Right renal pelvis (tissue), 4 donors: ENCODE measurements around the gene PPM1E. TPM values are rescaled to one million over a fixed set of nuclear protein-coding genes. Genes with fewer than 3 reads are reported as not detected.

Experiments
- DNase-seq, 4 donors: peaks; one replicate each; pipeline ENCODE4 v3.0.0-alpha.2; 2013; ENCODE audit warnings: low read depth in 4 of 4, low spot score in 3 of 4, missing footprints in 1 of 4
- polyA plus RNA-seq, 4 donors: library from polyadenylated mRNA; unstranded; fragments of 120-200 nt; gene quantifications; one replicate each; pipeline ENCODE4 v1.2.1, GENCODE V29; 2013; ENCODE audit not compliant: insufficient read length in 4 of 4

Gene PPM1E
- polyA plus RNA-seq, 4 donors = 3.4 to 3.9 (median 3.6) TPM

GRCh38 chr17:58991718-58992331 lies 236.2 kb downstream of the PPM1E start:
- DNase-seq = no peak

- DNase-seq = no peak
These were observed 237.7 kb downstream of the PPM1E start for GRCh38 chr17:58993311-58993710.

- no peak for DNase-seq
These were observed 239.7 kb downstream of the PPM1E start for GRCh38 chr17:58995247-58995940.

GRCh38 chr17:58996968-58997367 lies 241.3 kb downstream of the PPM1E start:
- DNase-seq = no peak

GRCh38 chr17:58997756-58998553 lies 242.3 kb downstream of the PPM1E start:
- no peak for DNase-seq

GRCh38 chr17:58998871-58999270 lies 243.2 kb downstream of the PPM1E start:
- no peak for DNase-seq

GRCh38 chr17:58999500-58999899 lies 243.8 kb downstream of the PPM1E start:
- no peak for DNase-seq

- DNase-seq = no peak
These were observed 244.4 kb downstream of the PPM1E start for GRCh38 chr17:59000022-59000421.

GRCh38 chr17:59001158-59001814 lies 245.6 kb downstream of the PPM1E start:
- DNase-seq = peak in 3 of 4 donors; percentile 18 to 37 (median 29)

- DNase-seq = no peak
These were observed 246.5 kb downstream of the PPM1E start for GRCh38 chr17:59002126-59002525.

GRCh38 chr17:59002848-59003247 lies 247.2 kb downstream of the PPM1E start:
- no peak for DNase-seq

- DNase-seq = no peak
These were observed 248.2 kb downstream of the PPM1E start for GRCh38 chr17:59003860-59004259.

- DNase-seq = peak; percentile 37 to 56 (median 50)
These were observed 248.9 kb downstream of the PPM1E start for GRCh38 chr17:59004338-59005111.

- no peak for DNase-seq
These were observed 252.3 kb downstream of the PPM1E start for GRCh38 chr17:59007995-59008394.

GRCh38 chr17:59008737-59009136 lies 253.1 kb downstream of the PPM1E start:
- DNase-seq = no peak

GRCh38 chr17:59010026-59010425 lies 254.4 kb downstream of the PPM1E start:
- no peak for DNase-seq

- DNase-seq = no peak
These were observed 256.3 kb downstream of the PPM1E start for GRCh38 chr17:59011975-59012374.

- no peak for DNase-seq
These were observed 262.4 kb downstream of the PPM1E start for GRCh38 chr17:59018019-59018418.

- no peak for DNase-seq
These were observed 269.3 kb downstream of the PPM1E start for GRCh38 chr17:59024916-59025315.
